ENCODE results near the gene EYS. TPM values are rescaled to one million over a fixed set of nuclear protein-coding genes. Genes with fewer than 3 reads are reported as not detected.

Gene EYS
- total RNA-seq, 1 donor from 2014 or later, result not detected

- H3K9me3 Mint-ChIP-seq (ENCODE audit: unreplicated experiment), result no peaks in the 10 kb centered on the region
- no peak for DNase-seq (ENCODE audit: low spot score)
- H3K4me1 Mint-ChIP-seq (ENCODE audit: unreplicated experiment), result no peaks in the 10 kb centered on the region
- no peak overlapping the region for H3K27ac Mint-ChIP-seq (ENCODE audit: unreplicated experiment)
- TF ChIP-seq CTCF (IDR thresholded peaks at IDR 0.05; ENCODE audit: unreplicated experiment), result no peak
- H3K36me3 Mint-ChIP-seq (ENCODE audit: low read depth, unreplicated experiment), result no peaks in the 10 kb centered on the region
- no peak overlapping the region for H3K4me3 Mint-ChIP-seq (ENCODE audit: unreplicated experiment)
- H3K27me3 Mint-ChIP-seq (ENCODE audit: unreplicated experiment), result no peaks in the 10 kb centered on the region
Observed at GRCh38 chr6:64221776-64222175, 1485.2 kb downstream of the EYS start.

GRCh38 chr6:64220801-64221200, 1486.2 kb downstream of the EYS start:
- Mint-ChIP-seq H3K27me3 (ENCODE audit: unreplicated experiment) (no peaks in the 10 kb centered on the region), H3K4me1 (ENCODE audit: unreplicated experiment) (no peaks in the 10 kb centered on the region)
- DNase-seq (ENCODE audit: low spot score), result no peak

GRCh38 chr6:64217721-64218620, 1489.1 kb downstream of the EYS start:
- DNase-seq (ENCODE audit: low spot score), result no peak
- no peak for TF ChIP-seq CTCF (IDR thresholded peaks at IDR 0.05; ENCODE audit: unreplicated experiment)
- Mint-ChIP-seq H3K27me3 (ENCODE audit: unreplicated experiment) (no peaks in the 10 kb centered on the region), H3K4me1 (ENCODE audit: unreplicated experiment) (no peaks in the 10 kb centered on the region), H3K36me3 (ENCODE audit: low read depth, unreplicated experiment) (no peaks in the 10 kb centered on the region), H3K27ac (ENCODE audit: unreplicated experiment) (no peak overlapping the region), H3K9me3 (ENCODE audit: unreplicated experiment) (no peaks in the 10 kb centered on the region), H3K4me3 (ENCODE audit: unreplicated experiment) (no peak overlapping the region)

More at GRCh38 chr6:64220801-64221200, 1486.2 kb downstream of the EYS start:
- no peak overlapping the region for H3K27ac Mint-ChIP-seq (ENCODE audit: unreplicated experiment)
- H3K4me3 Mint-ChIP-seq (ENCODE audit: unreplicated experiment), result no peak overlapping the region
- no peak for TF ChIP-seq CTCF (IDR thresholded peaks at IDR 0.05; ENCODE audit: unreplicated experiment)
- H3K36me3 Mint-ChIP-seq (ENCODE audit: low read depth, unreplicated experiment), result no peaks in the 10 kb centered on the region
- no peaks in the 10 kb centered on the region for H3K9me3 Mint-ChIP-seq (ENCODE audit: unreplicated experiment)

- H3K27ac Mint-ChIP-seq (ENCODE audit: unreplicated experiment), result no peak overlapping the region
- H3K9me3 Mint-ChIP-seq (ENCODE audit: unreplicated experiment), result no peaks in the 10 kb centered on the region
- DNase-seq (ENCODE audit: low spot score), result no peak
- H3K27me3 Mint-ChIP-seq (ENCODE audit: unreplicated experiment), result no peaks in the 10 kb centered on the region
- H3K36me3 Mint-ChIP-seq (ENCODE audit: low read depth, unreplicated experiment), result no peaks in the 10 kb centered on the region
- H3K4me3 Mint-ChIP-seq (ENCODE audit: unreplicated experiment), result no peak overlapping the region
- no peak for TF ChIP-seq CTCF (IDR thresholded peaks at IDR 0.05; ENCODE audit: unreplicated experiment)
- H3K4me1 Mint-ChIP-seq (ENCODE audit: unreplicated experiment), result no peaks in the 10 kb centered on the region
Observed at GRCh38 chr6:64214373-64214772, 1492.7 kb downstream of the EYS start.

DNA sequence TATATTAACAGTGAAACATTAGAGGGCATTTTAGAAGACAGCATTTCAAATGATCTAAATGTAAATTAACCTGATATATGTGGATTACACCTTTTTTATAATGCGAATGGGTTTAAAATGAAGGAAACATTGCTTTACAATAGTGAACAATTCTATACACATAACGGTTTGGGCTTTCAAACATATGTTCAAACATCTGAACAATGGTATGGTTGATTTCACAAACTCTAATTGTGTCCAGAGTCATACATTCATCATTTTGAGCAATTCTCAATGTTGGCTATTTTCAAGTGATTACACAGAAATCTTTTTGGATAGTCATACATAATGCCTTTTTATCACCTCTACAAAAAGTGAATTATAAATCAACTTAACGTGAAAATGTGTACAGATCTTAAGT, 1493.3 kb downstream of the EYS start:
- H3K36me3 Mint-ChIP-seq (ENCODE audit: low read depth, unreplicated experiment), result no peaks in the 10 kb centered on the region
- H3K4me3 Mint-ChIP-seq (ENCODE audit: unreplicated experiment), result no peak overlapping the region
- no peak for DNase-seq (ENCODE audit: low spot score)
- no peaks in the 10 kb centered on the region for H3K9me3 Mint-ChIP-seq (ENCODE audit: unreplicated experiment)
- no peak for TF ChIP-seq CTCF (IDR thresholded peaks at IDR 0.05; ENCODE audit: unreplicated experiment)
- H3K27me3 Mint-ChIP-seq (ENCODE audit: unreplicated experiment), result no peaks in the 10 kb centered on the region
- H3K4me1 Mint-ChIP-seq (ENCODE audit: unreplicated experiment), result no peaks in the 10 kb centered on the region
- H3K27ac Mint-ChIP-seq (ENCODE audit: unreplicated experiment), result no peak overlapping the region

Measured in endothelial cell (in vitro differentiated cells).